ENCODE results near the gene TCL1B. TPM values are rescaled to one million over a fixed set of nuclear protein-coding genes. Genes with fewer than 3 reads are reported as not detected.
"Not testable (repeated sequence)": the region's sequence is repeated elsewhere in the genome, so short reads cannot be mapped to it uniquely, and the experiment has no call there.

Gene TCL1B
- total RNA-seq, 6 experiments from 2014 or later: not detected

DNA sequence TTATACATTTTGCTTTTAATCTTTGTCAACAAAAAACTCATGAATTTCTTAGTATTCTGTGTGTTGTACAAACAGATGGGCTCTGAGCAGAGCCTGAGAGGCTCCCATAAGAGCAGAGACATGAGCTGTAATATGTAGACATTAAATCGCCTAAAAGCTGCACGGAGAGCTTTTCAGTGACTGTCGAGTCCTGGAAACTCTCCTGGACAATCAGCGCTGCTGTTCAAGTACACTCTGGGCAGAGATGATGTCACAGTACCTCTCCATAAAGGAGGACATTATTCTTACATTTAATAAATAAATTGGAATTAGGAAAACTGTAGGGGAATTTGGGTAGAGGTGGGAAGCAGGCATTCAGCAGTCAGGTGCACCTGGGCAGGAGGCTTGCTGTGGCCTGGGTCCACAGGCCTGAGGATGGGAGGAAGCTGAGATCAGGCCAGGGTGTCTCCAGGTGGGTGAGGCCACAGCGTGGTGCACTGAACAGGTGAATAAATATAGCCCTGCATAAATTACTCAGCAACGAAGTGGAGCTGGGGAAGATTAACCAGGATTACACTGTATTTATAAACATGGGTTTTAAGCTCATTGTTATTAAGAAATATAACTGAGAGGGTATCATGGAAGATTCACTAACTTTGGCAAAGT is 41.0 kb downstream of the TCL1B start:
- H3K9me3 Mint-ChIP-seq: peaks cover 43% of the 10 kb centered on the region
- H3K27me3 Mint-ChIP-seq (ENCODE audit: insufficient read depth): no peaks in the 10 kb centered on the region; the same call in 1 of the 2 replicates
- no peak overlapping the region for H3K4me3 Mint-ChIP-seq
- 0 out of 2 replicates have a peak, but pooled peaks cover 4% of the 10 kb centered on the region for H3K36me3 Mint-ChIP-seq (ENCODE audit: low read depth)
- no peak for DNase-seq
- TF ChIP-seq, protein P1, sequence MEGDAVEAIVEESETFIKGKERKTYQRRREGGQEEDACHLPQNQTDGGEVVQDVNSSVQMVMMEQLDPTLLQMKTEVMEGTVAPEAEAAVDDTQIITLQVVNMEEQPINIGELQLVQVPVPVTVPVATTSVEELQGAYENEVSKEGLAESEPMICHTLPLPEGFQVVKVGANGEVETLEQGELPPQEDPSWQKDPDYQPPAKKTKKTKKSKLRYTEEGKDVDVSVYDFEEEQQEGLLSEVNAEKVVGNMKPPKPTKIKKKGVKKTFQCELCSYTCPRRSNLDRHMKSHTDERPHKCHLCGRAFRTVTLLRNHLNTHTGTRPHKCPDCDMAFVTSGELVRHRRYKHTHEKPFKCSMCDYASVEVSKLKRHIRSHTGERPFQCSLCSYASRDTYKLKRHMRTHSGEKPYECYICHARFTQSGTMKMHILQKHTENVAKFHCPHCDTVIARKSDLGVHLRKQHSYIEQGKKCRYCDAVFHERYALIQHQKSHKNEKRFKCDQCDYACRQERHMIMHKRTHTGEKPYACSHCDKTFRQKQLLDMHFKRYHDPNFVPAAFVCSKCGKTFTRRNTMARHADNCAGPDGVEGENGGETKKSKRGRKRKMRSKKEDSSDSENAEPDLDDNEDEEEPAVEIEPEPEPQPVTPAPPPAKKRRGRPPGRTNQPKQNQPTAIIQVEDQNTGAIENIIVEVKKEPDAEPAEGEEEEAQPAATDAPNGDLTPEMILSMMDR (IDR thresholded peaks at IDR 0.05): no peak
- no peaks in the 10 kb centered on the region for H3K4me1 Mint-ChIP-seq (ENCODE audit: low read depth)
- no peak overlapping the region for H3K27ac Mint-ChIP-seq

DNA sequence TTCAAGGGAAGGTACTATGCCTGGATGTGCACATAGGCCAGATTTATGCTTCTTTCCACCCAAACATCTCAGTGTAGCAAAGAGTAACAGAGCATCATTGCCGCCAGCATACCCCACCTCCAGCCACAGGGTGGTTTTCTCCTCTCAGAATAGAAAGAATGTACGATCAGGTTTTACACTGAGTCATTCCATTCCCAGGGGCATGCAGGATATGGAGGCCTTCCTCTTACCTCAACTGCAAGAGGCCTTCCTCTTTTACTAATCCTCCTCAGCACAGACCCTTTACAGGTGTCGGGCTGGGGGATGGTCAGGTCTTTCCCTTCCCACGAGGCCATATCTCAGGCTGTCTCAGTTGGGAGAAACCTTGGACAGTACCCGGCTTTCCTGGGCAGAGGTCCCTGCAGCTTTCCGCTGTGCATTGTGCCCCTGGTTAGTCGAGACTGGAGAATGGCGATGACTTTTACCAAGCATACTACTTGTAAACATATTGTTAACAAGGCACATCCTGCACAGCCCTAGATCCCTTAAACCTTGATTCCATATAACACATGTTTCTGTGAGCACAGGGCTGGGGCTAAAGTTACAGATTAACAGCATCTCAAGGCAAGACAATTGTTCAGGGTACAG is 43.3 kb downstream of the TCL1B start:
- H3K4me1 Mint-ChIP-seq (ENCODE audit: low read depth); H3K27ac Mint-ChIP-seq; H3K27me3 Mint-ChIP-seq (ENCODE audit: insufficient read depth): not testable (repeated sequence)

DNA sequence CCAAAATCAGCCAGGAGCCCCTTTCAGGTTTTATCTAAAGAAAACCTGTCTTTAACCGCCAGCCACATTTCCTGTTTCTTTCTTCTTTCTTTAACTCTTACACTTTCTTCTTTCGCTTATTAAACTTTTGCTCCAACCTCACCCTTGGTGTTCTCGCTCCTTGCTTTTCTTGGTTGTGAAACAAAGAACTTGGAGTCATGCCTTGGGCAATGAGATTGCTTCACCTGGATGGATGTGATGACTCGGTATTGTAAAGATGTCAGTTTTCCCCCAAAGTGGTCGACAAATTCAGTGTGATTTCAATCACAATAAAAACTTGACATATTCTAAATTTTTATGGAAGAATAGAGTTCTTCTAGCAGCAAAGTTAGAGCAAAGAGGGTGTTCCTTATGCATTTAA is 43.9 kb downstream of the TCL1B start:
- Mint-ChIP-seq H3K4me3 (no peak overlapping the region), H3K27ac (no peak overlapping the region), H3K36me3 (ENCODE audit: low read depth) (peaks cover 8% of the 10 kb centered on the region; the same call in 1 of the 2 replicates), H3K4me1 (ENCODE audit: low read depth) (no peaks in the 10 kb centered on the region), H3K9me3 (peaks cover 33% of the 10 kb centered on the region), H3K27me3 (ENCODE audit: insufficient read depth) (no peaks in the 10 kb centered on the region; the same call in 1 of the 2 replicates)
- TF ChIP-seq, protein P1 (IDR thresholded peaks at IDR 0.05): no peak
- no peak for DNase-seq

More for the DNA sequence above, 43.3 kb downstream of the TCL1B start:
- not testable (repeated sequence) for H3K36me3 Mint-ChIP-seq (ENCODE audit: low read depth); H3K4me3 Mint-ChIP-seq; DNase-seq
- peaks cover 37% of the 10 kb centered on the region for H3K9me3 Mint-ChIP-seq

DNA sequence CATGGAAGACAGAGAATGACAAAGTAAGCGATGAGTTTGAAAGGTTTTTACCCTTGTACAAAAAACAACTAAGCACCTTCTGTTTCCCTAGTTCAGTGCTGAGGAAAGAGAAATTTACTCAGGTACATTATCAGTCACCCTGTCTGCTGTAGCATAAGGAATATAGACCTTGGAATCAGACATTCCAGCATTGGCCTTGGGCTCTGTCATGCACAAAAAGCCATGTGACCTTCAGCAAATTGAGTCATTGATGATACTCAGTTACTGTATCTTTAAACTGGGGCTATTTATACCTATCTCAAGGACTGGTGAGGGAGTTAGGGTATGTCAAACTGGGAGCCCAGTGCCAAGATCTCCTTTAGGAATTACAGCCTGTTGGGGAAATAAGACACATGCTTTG is 47.0 kb downstream of the TCL1B start:
- DNase-seq: no peak
- Mint-ChIP-seq H3K27ac (no peak overlapping the region), H3K36me3 (ENCODE audit: low read depth) (peaks cover 5% of the 10 kb centered on the region; the same call in 1 of the 2 replicates), H3K9me3 (peaks cover 36% of the 10 kb centered on the region), H3K27me3 (ENCODE audit: insufficient read depth) (peaks cover 1% of the 10 kb centered on the region), H3K4me3 (no peak overlapping the region), H3K4me1 (ENCODE audit: low read depth) (no peaks in the 10 kb centered on the region)
- TF ChIP-seq, protein P1 (IDR thresholded peaks at IDR 0.05): no peak

DNA sequence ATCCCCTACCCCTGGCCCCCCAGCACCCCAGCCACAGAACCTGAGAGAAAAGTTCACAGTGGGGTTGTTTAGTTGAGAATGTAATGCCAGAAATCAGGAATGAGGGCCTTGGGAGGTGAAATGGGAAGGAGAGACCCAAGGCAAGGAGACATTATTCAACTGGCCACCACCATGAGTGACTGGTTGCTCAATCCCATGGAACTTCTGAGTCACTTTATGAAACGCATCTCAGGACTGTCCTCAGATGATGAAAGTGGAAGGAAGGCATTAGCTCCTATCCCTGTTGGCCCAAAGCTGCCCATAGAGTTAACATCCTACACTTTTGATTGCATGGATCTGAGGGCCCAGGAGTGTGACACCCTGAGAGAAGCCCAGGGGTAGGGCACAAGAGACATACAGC is 53.1 kb downstream of the TCL1B start:
- H3K27me3 Mint-ChIP-seq (ENCODE audit: insufficient read depth): peaks cover 1% of the 10 kb centered on the region
- TF ChIP-seq, protein P1 (IDR thresholded peaks at IDR 0.05): no peak
- H3K27ac Mint-ChIP-seq: no peak overlapping the region
- no peaks in the 10 kb centered on the region for H3K4me1 Mint-ChIP-seq (ENCODE audit: low read depth)
- no peak overlapping the region for H3K4me3 Mint-ChIP-seq
- DNase-seq: no peak
- H3K36me3 Mint-ChIP-seq (ENCODE audit: low read depth): peaks cover under 1% of the 10 kb centered on the region; the same call in 1 of the 2 replicates
- H3K9me3 Mint-ChIP-seq: peaks cover 46% of the 10 kb centered on the region

DNA sequence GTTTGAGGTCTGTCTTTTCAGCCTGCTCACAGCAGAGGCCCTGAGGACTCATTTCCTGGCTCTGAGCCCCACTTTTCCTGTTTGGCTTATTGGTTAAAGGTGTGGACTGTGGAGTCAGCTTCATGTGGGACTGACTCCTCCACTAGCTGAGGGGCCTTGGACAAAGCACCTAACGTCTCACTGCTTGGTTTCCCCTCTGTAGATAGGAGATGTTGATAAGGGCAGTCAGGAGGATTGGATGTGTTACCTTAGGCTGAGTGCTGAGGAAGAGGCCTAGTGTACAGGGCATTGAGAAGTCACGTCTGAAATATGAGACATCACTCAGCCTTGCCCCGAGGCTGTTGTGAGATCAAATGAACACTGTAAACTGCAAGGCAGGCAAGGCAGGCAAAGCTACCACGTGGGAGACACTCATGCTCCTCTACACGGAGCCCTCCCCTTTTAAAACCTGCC is 54.8 kb downstream of the TCL1B start:
- Mint-ChIP-seq H3K27me3 (ENCODE audit: insufficient read depth) (peaks cover 1% of the 10 kb centered on the region), H3K4me1 (ENCODE audit: low read depth) (no peaks in the 10 kb centered on the region), H3K9me3 (peaks cover 41% of the 10 kb centered on the region), H3K27ac (no peak overlapping the region), H3K4me3 (no peak overlapping the region), H3K36me3 (ENCODE audit: low read depth) (no peaks in the 10 kb centered on the region)
- no peak for DNase-seq
- TF ChIP-seq, protein P1 (IDR thresholded peaks at IDR 0.05): no peak
